VCaP (cell line): ENCODE measurements around the gene TNFRSF21.

Source experiments
- H3K27ac ChIP-seq: fragments of 450-650 bp; 2 replicates; pipeline ENCODE4 v1.5.1; 2017
- TF ChIP-seq, protein P1 (sequence below): fragments of 450-650 bp; conservative IDR thresholded peaks from 2 replicates; pipeline ENCODE4 v1.5.1; 2017; ENCODE audit warnings: mild to moderate bottlenecking, moderate library complexity

Gene TNFRSF21

DNA sequence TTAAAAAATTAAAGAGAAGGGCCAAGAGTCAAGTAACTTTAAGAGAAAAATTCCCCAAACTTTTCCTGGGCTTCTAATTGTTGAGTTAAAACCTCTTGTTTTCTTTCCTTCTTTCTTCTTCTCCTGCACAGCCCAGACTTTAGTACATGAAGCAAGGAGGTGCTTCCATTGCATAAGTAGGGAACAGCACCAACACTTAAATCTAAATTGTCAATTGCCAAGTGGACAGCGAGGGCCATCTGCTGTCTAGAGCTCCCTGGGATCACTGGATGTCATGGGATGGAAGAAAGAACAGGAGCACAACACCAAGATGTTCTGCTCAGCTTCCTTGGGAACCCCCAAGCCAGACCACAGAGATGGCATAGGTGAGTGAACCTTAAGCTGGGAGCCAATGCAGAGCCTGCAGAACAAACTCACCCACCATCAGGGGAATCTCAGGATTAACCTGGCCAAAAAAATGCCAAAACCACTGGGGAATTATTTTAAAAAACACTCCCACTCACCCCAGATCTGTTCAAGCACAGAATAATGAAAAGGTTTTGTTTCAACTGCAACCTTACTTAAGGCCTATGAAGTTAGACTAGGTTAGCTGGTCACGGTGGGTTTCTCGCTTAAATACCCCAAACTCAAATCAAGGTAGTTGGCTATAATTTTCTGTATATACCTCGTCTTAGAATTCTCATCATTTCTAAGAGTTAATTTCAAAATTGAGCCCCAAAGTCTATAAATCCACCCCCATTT, 67.8 kb downstream of the TNFRSF21 start:
- no peak overlapping the region for H3K27ac ChIP-seq
- TF ChIP-seq, protein P1, sequence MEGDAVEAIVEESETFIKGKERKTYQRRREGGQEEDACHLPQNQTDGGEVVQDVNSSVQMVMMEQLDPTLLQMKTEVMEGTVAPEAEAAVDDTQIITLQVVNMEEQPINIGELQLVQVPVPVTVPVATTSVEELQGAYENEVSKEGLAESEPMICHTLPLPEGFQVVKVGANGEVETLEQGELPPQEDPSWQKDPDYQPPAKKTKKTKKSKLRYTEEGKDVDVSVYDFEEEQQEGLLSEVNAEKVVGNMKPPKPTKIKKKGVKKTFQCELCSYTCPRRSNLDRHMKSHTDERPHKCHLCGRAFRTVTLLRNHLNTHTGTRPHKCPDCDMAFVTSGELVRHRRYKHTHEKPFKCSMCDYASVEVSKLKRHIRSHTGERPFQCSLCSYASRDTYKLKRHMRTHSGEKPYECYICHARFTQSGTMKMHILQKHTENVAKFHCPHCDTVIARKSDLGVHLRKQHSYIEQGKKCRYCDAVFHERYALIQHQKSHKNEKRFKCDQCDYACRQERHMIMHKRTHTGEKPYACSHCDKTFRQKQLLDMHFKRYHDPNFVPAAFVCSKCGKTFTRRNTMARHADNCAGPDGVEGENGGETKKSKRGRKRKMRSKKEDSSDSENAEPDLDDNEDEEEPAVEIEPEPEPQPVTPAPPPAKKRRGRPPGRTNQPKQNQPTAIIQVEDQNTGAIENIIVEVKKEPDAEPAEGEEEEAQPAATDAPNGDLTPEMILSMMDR = no peak

- TF ChIP-seq, protein P1 = no peak
- H3K27ac ChIP-seq = no peak overlapping the region
Observed at GRCh38 chr6:47240277-47240890, 69.3 kb downstream of the TNFRSF21 start.

DNA sequence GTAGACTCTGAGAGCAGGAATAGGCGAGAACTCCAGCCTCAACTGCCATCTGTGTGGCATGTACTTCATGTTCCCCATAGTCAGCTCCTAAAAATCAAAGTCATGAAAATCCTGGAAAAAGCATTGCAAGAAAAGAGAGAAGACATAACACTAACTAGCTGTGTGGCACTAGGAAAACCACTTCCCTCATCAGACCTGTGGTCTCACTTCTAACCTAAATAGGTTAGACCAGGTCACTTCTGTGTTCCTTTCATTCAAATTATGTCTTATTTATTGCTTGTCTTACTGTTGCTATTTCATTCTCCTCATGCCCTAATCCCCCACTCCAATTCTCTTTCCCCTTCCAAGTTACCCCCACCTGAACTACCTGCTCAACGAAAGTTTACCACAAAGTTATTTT, 70.2 kb downstream of the TNFRSF21 start:
- no peak overlapping the region for H3K27ac ChIP-seq
- TF ChIP-seq, protein P1 = no peak

- H3K27ac ChIP-seq = no peak overlapping the region; the same call in 1 of the 2 replicates
Observed at GRCh38 chr6:47238456-47238995, 71.2 kb downstream of the TNFRSF21 start.

DNA sequence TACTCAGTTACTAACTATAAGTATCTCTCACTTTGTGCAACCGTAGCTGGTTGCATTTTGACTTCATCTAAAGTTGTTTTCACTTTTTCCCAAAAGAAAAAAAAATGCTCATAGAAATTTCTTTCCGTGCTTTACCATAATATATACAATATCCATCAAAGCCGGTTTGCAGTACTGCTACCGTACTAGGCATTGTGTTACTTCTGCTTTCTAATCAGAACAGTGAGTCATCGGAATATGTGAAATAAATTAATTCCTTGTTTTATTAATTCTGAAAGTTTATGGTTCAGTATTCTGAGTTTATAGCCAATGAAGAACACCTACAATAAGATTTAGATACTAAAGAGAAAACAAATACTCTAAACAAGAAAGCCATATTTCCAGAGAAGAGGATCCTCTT, 72.5 kb downstream of the TNFRSF21 start:
- peak overlapping the region; percentile 72 for H3K27ac ChIP-seq
- TF ChIP-seq, protein P1 = no peak

More at GRCh38 chr6:47238456-47238995, 71.2 kb downstream of the TNFRSF21 start:
- TF ChIP-seq, protein P1 = no peak

GRCh38 chr6:47235964-47236760, 73.5 kb downstream of the TNFRSF21 start:
- peak overlapping the region; percentile 72 for H3K27ac ChIP-seq
- TF ChIP-seq, protein P1 = no peak

GRCh38 chr6:47235421-47235820, 74.3 kb downstream of the TNFRSF21 start:
- H3K27ac ChIP-seq = peak overlapping the region; percentile 72
- TF ChIP-seq, protein P1 = no peak
